Lower lobe of right lung (tissue), 2 donors: Measurements from ENCODE around the gene NUF2. TPM values are rescaled to one million over a fixed set of nuclear protein-coding genes. Genes with fewer than 3 reads are reported as not detected.
"Not testable (repeated sequence)": the region's sequence is repeated elsewhere in the genome, so short reads cannot be mapped to it uniquely, and the experiment has no call there.

ENCODE experiments used
- ATAC-seq, 2 donors: fragments of 200-7000 bp; cut with Tn5 transposase; one replicate each; pipeline ENCODE4 v1.9.1; 2020 to 2022; ENCODE audit warnings: mild to moderate bottlenecking in 2 of 2, moderate library complexity in 2 of 2
- DNase-seq: peaks from one replicate; pipeline ENCODE4 v3.0.0-alpha.2; 2020
- H3K27ac ChIP-seq: fragments of 200-600 bp; one replicate; pipeline ENCODE4 v1.8.0; 2022
- H3K27me3 ChIP-seq: fragments of 200-600 bp; one replicate; pipeline ENCODE4 v1.8.0; 2022; ENCODE audit warnings: low read depth
- H3K36me3 ChIP-seq: fragments of 200-600 bp; one replicate; pipeline ENCODE4 v1.8.0; 2022; ENCODE audit warnings: mild to moderate bottlenecking
- H3K4me1 ChIP-seq: fragments of 200-600 bp; one replicate; pipeline ENCODE4 v1.8.0; 2022
- H3K4me3 ChIP-seq: fragments of 200-600 bp; one replicate; pipeline ENCODE4 v1.8.0; 2022; ENCODE audit warnings: mild to moderate bottlenecking
- H3K9me3 ChIP-seq: fragments of 200-600 bp; one replicate; pipeline ENCODE4 v1.8.0; 2022
- intact Hi-C: fragments of 100-400 bp; cut with DNase I; formaldehyde crosslinking; loops from one replicate; pipeline ENCODE4 v1.11.0; 2022
- long read RNA-seq: library from polyadenylated mRNA; unstranded; transcript quantifications from one replicate; pipeline ENCODE4 v2.0.0, GENCODE V29; 2021
- total RNA-seq: library from RNA; stranded (reverse); fragmentation: NEBNext Ultra II Directional; extraction: Animal tissue kit (Norgen Biotek cat#: 25700); gene quantifications from one replicate; pipeline ENCODE4 v1.2.1, GENCODE V29; 2021
- TF ChIP-seq, protein P1 (sequence below): fragments of 200-600 bp; IDR thresholded peaks from one replicate; pipeline ENCODE4 v1.8.0; 2022; ENCODE audit warnings: antibody characterized with exemption, mild to moderate bottlenecking
- donor health status: DM: no; HTN: yes; CAD: no; lungs with severe emphysema.

The NUF2 gene
- total RNA-seq: 0.92 TPM
- long read RNA-seq, partial matches to known transcripts: 0 of 2 reads
- long read RNA-seq, other reads (novel, unspliced or antisense): 1 of 2 reads

- Histone ChIP-seq H3K4me1 (peaks cover 15% of the 10 kb centered on the region), H3K4me3 (peak within 1 kb of the TSS; percentile 62), H3K9me3 (no peaks in the 10 kb centered on the region), H3K27me3 (no peaks in the 10 kb centered on the region), H3K27ac (peak within 1 kb of the TSS; percentile 68), H3K36me3 (peaks cover 16% of the 10 kb centered on the region)
- intact Hi-C loops: no loop called here
- ATAC-seq: peak; percentile 100
- TF ChIP-seq, protein P1, sequence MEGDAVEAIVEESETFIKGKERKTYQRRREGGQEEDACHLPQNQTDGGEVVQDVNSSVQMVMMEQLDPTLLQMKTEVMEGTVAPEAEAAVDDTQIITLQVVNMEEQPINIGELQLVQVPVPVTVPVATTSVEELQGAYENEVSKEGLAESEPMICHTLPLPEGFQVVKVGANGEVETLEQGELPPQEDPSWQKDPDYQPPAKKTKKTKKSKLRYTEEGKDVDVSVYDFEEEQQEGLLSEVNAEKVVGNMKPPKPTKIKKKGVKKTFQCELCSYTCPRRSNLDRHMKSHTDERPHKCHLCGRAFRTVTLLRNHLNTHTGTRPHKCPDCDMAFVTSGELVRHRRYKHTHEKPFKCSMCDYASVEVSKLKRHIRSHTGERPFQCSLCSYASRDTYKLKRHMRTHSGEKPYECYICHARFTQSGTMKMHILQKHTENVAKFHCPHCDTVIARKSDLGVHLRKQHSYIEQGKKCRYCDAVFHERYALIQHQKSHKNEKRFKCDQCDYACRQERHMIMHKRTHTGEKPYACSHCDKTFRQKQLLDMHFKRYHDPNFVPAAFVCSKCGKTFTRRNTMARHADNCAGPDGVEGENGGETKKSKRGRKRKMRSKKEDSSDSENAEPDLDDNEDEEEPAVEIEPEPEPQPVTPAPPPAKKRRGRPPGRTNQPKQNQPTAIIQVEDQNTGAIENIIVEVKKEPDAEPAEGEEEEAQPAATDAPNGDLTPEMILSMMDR: no peak
- peak; percentile 97 for DNase-seq
Measured at GRCh38 chr1:163321311-163322305, at the start of gene NUF2. Gene NUF2, plus strand, starts transcription at chr1:163321954. Its CDS starts 4,098 bp downstream, at chr1:163326052.

- DNase-seq: no peak
Measured at GRCh38 chr1:163273766-163274441, 47.9 kb upstream of the NUF2 start.

GRCh38 chr1:163275222-163275621 lies 46.5 kb upstream of the NUF2 start:
- no peak for ATAC-seq
- H3K4me1 ChIP-seq: no peaks in the 10 kb centered on the region
- TF ChIP-seq, protein P1: no peak

More at GRCh38 chr1:163273766-163274441, 47.9 kb upstream of the NUF2 start:
- no peak overlapping the region for H3K4me3 ChIP-seq
- no peaks in the 10 kb centered on the region for H3K27me3 ChIP-seq
- H3K4me1 ChIP-seq: no peaks in the 10 kb centered on the region
- TF ChIP-seq, protein P1: no peak
- intact Hi-C loops: no loop called here
- H3K36me3 ChIP-seq: no peaks in the 10 kb centered on the region
- no peak for ATAC-seq
- no peak overlapping the region for H3K27ac ChIP-seq
- peaks cover 13% of the 10 kb centered on the region for H3K9me3 ChIP-seq

DNA sequence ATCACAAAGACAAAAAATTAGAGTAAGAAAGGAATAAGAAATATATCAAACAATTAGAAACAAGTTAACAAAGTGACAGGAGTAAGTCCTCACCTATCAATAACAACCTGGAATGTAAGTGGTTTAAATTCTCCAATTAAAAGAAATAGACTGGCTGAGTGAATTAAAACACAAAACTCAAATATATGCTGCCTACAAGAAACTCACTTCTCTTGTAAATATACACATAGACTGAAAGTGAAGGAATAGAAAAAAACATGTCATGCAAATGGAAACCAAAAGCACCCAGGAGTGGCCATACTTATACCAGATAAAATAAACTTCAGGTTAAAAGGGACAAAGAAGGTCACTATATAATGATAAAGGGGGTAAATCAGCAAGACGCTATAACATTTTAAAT lies 43.2 kb upstream of the NUF2 start:
- intact Hi-C loops: no loop called here
- TF ChIP-seq, protein P1: no peak
- ATAC-seq: no peak
- no peak for DNase-seq
- no peaks in the 10 kb centered on the region for H3K27me3 ChIP-seq
- H3K4me3 ChIP-seq: no peak overlapping the region
- H3K9me3 ChIP-seq: peaks cover 15% of the 10 kb centered on the region
- no peaks in the 10 kb centered on the region for H3K36me3 ChIP-seq
- H3K4me1 ChIP-seq: no peaks in the 10 kb centered on the region
- no peak overlapping the region for H3K27ac ChIP-seq

More at GRCh38 chr1:163275222-163275621, 46.5 kb upstream of the NUF2 start:
- H3K36me3 ChIP-seq: no peaks in the 10 kb centered on the region
- no peak overlapping the region for H3K27ac ChIP-seq
- H3K4me3 ChIP-seq: no peak overlapping the region
- intact Hi-C loops: no loop called here
- H3K9me3 ChIP-seq: peaks cover 15% of the 10 kb centered on the region
- H3K27me3 ChIP-seq: no peaks in the 10 kb centered on the region
- DNase-seq: no peak

DNA sequence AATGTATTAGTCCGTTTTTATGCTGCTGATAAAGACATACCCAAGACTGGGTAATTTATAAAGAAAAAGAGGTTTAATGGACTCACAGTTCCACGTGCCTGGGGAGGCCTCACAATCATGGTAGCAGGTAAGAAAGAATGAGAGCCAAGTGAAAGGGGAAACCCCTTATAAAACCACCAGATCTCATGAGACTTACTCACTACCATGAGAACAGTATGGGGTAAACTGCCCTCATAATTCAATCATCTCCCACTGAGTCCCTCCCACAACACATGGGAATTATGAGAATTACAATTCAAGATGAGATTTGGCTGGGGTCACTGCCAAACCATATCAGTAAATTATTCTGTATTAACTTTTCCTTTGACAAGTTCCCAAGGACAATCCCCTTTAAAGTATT lies 36.9 kb upstream of the NUF2 start:
- ATAC-seq, intact Hi-C loops, H3K27me3 ChIP-seq, DNase-seq, H3K36me3 ChIP-seq, H3K4me3 ChIP-seq, H3K9me3 ChIP-seq, H3K27ac ChIP-seq, H3K4me1 ChIP-seq: not testable (repeated sequence)
